GM19467 (cell line): ENCODE measurements around the gene TBX15.

Experiments used
- ATAC-seq: cut with Tn5 transposase; IDR thresholded peaks from one replicate; pipeline ENCODE4 v1.9.1; 2021; ENCODE audit warnings: mild to moderate bottlenecking, moderate library complexity; ENCODE audit not compliant: unreplicated experiment

Gene TBX15

DNA sequence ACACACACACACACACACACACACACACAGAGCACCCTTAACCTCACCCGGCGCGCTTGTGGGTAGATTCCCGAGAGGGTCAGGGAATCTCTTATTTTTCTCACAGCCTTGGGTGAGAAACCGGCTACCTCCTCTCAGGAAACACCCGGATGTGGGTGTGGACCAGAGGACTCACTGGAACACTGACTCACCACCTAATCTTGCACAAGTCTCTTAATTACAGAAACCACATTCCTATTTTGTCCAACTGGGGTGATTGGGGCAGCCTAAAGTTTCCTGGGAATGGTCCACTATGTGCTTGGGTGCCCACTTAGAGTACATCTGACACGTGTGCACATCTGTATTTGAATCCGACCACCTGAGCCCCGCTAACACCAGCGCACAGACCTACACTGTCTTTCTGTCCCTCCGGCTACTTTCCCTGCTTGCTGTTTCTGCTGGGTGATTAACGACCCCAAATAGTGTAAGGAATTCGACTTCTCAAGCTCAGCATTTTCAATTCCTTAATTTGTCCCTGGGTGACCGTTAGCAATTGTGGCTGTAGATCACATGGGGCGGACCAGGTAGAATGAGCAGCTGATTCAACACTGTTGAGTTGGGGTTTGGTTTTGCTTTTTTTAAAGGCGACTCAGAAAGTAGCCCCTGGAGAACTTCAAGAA, 14.0 kb upstream of the TBX15 start:
- no peak for ATAC-seq

GRCh38 chr1:119001181-119002027, 13.3 kb upstream of the TBX15 start:
- peak; percentile 42 for ATAC-seq

GRCh38 chr1:119000371-119001180, 12.4 kb upstream of the TBX15 start:
- no peak for ATAC-seq

DNA sequence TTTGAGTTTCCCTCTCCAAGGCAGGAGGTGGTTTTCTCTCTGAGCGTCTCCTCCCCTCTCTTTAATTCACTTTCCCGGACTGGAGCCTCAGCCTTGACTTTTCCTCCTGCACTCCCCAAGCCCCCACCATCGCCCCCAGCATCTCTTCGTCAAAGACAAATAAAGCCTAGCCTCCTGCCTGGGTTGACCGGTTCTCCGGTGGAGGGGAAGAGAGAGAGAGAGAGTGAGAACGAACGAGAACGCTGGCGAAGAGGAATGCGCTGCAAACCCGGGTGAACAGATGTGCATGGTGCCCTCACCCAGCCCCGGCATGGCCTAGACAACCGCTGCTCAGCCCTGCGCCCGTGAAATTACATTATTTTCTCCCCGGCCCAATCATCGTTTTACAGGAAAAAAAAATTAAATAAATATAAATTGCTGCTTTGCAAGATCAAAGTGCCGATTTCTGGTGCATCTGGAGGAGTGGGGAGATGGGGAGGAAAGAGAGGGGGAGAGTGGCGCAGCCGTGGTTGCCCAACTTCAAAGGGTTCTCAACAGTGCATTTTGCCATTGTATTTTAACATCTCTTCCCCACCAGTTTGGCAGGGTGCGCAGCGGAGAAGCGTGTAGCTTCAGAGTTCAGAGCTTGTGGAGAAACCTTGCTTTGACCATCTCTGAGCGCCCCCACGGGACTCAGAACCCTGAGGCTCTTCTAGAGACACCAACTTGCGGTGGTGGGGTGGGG, 11.4 kb upstream of the TBX15 start:
- no peak for ATAC-seq

GRCh38 chr1:118998171-118998570, 10.0 kb upstream of the TBX15 start:
- no peak for ATAC-seq

- no peak for ATAC-seq
Observed at GRCh38 chr1:118997225-118997624, 9.1 kb upstream of the TBX15 start.

- ATAC-seq, result no peak
Observed at GRCh38 chr1:118995312-118996016, 7.3 kb upstream of the TBX15 start.

DNA sequence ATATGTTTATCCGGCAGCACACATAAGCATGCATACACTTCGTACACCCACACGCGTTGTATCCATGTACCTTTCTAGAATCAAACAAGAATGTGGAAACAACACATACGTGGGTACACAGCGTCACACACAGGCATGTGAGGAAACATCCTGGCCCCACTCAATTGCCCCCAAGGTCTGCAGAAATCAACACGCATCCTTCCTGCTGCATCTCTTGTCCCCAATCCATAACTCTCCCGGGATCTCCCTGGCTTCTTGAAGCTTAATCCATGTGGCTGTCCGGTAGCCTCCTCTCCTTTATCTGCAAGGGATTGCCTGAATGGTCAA, 5.5 kb upstream of the TBX15 start:
- ATAC-seq, result no peak

GRCh38 chr1:118992868-118993699, 4.9 kb upstream of the TBX15 start:
- ATAC-seq, result no peak

DNA sequence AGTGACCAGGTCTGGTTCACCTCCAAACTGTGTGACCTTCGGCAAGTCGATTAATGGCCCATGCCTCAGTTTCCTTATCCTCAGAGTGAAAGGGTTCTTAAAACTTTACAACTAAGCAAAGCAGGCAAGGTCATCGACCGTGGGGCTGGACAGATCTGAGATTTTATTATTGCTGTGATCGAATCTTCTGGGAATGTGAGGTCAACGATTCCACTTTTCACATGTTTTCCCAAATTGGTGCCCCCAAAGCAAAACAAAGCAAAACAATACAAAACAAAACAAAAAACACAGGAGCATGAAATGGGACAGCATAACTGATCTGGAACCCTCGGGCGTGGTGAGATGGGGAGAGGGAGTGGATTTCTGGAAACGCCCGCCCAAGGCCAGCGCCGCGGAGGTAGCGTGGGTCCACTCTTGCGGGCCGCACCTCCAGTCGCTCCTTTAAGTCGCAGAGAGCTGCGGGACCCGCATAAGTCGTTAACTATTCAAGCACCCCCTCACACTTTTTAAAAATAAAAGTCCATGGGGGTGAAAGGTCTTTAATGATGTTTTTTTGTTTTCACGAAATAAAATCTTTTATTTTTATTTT, 4.2 kb upstream of the TBX15 start:
- no peak for ATAC-seq

- no peak for ATAC-seq
Observed at GRCh38 chr1:118991448-118991847, 3.3 kb upstream of the TBX15 start.

GRCh38 chr1:118990513-118991152, 2.5 kb upstream of the TBX15 start:
- no peak for ATAC-seq

DNA sequence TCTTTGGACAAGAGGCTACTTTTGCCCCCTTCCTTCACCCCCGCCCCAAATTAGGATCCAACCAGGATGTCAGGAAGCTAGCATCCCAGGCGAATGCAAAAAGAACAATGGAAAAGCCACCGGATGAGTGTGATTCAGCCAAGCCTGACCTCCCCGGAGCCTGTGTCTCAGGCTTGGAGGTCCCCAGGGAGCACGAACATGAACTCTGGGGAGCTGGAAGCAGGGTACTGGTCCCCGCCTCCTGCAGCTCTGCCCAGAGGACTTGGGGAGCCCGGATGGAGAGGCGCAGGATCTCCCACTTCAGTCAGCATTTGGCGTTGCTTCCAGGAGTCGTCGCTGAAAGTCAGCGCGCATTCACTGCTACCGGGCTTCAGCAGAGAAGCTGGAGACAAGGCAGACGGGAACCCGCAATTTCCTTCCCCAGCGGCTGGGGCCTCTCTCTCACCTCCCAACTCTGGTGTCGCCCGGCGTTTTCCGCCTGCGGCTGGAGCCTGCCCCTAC, 1.8 kb upstream of the TBX15 start:
- ATAC-seq, result no peak

GRCh38 chr1:118989006-118989815, 1.1 kb upstream of the TBX15 start:
- no peak for ATAC-seq

- peak; percentile 45 for ATAC-seq
Observed at GRCh38 chr1:118987468-118988185, 516 bp downstream of the TBX15 start.

- no peak for ATAC-seq
Observed at GRCh38 chr1:118986555-118987467, 1.3 kb downstream of the TBX15 start.
